GM23248 (cell line): ENCODE data around the gene CFHR5. TPM values are rescaled to one million over a fixed set of nuclear protein-coding genes. Genes with fewer than 3 reads are reported as not detected.

Experiments
- DNase-seq: peaks from one replicate; pipeline ENCODE4 v3.0.0-alpha.2; 2015
- H2AFZ ChIP-seq: fragments of 200-600 bp; sonication (generic); 2 replicates; pipeline ENCODE4 v1.6.1; 2016; ENCODE audit warnings: antibody characterized with exemption
- H3F3A ChIP-seq: fragments of 200-600 bp; sonication (generic); 2 replicates; pipeline ENCODE4 v1.6.1; 2016; ENCODE audit warnings: mild to moderate bottlenecking, antibody characterized with exemption, mixed run types; ENCODE audit not compliant: insufficient read depth
- H3K27ac ChIP-seq: fragments of 200-600 bp; sonication (generic); 2 replicates; pipeline ENCODE4 v1.5.1; 2016; ENCODE audit warnings: mild to moderate bottlenecking
- H3K27me3 ChIP-seq: fragments of 200-600 bp; sonication (generic); replicated peaks from 2 replicates; pipeline ENCODE4 v1.6.1; 2016; ENCODE audit warnings: mild to moderate bottlenecking; ENCODE audit not compliant: insufficient read depth
- H3K36me3 ChIP-seq: fragments of 200-600 bp; sonication (generic); 2 replicates; pipeline ENCODE4 v1.6.1; 2016; ENCODE audit warnings: low read depth, mild to moderate bottlenecking
- H3K4me1 ChIP-seq: fragments of 200-600 bp; sonication (generic); 2 replicates; pipeline ENCODE4 v1.6.1; 2016; ENCODE audit warnings: mild to moderate bottlenecking; ENCODE audit not compliant: insufficient read depth
- H3K4me2 ChIP-seq: fragments of 200-600 bp; sonication (generic); one replicate; pipeline ENCODE4 v1.6.1; 2016; ENCODE audit warnings: mild to moderate bottlenecking; ENCODE audit not compliant: unreplicated experiment
- H3K4me3 ChIP-seq: fragments of 200-600 bp; sonication (generic); 2 replicates; pipeline ENCODE4 v1.5.1; 2016; ENCODE audit warnings: mild to moderate bottlenecking
- H3K79me2 ChIP-seq: fragments of 200-600 bp; sonication (generic); 2 replicates; pipeline ENCODE4 v1.6.1; 2016; ENCODE audit warnings: mild to moderate bottlenecking; ENCODE audit not compliant: insufficient read depth
- H3K9ac ChIP-seq: fragments of 200-600 bp; sonication (generic); 2 replicates; pipeline ENCODE4 v1.6.1; 2016; ENCODE audit warnings: mild to moderate bottlenecking
- H3K9me2 ChIP-seq: fragments of 200-600 bp; sonication (generic); 2 replicates; pipeline ENCODE4 v1.6.1; 2016; ENCODE audit warnings: mixed run types, mild to moderate bottlenecking, moderate library complexity; ENCODE audit not compliant: insufficient read depth
- H3K9me3 ChIP-seq: fragments of 200-600 bp; sonication (generic); one replicate; pipeline ENCODE4 v1.6.1; 2017; ENCODE audit warnings: low read depth
- H4K20me1 ChIP-seq: fragments of 200-600 bp; sonication (generic); 2 replicates; pipeline ENCODE4 v1.6.0; 2016; ENCODE audit not compliant: insufficient read depth
- EZH2 ChIP-seq: fragments of 200-600 bp; sonication (generic); IDR thresholded peaks from 2 replicates; pipeline ENCODE4 v1.6.1; 2018; ENCODE audit warnings: antibody characterized with exemption, mild to moderate bottlenecking; ENCODE audit not compliant: insufficient read depth, poor library complexity, severe bottlenecking
- EZH2phosphoT487 ChIP-seq: fragments of 200-600 bp; sonication (generic); IDR thresholded peaks from 2 replicates; pipeline ENCODE4 v1.6.1; 2018; ENCODE audit warnings: antibody characterized with exemption, moderate library complexity, mild to moderate bottlenecking, low read depth; ENCODE audit not compliant: insufficient read depth
- whole genome bisulfite sequencing, 2 experiments: methylation state at CpG; one replicate each; pipeline ENCODE4 v1.1.6; 2015 to 2017; ENCODE audit warnings: low lambda C conversion rate in 2 of 2, low coverage in 1 of 2; ENCODE audit errors: missing lambda C conversion rate in 2 of 2; 5-methylcytosine and 5-hydroxymethylcytosine counted together
- in situ Hi-C: fragments of 300-500 bp; cut with MboI; formaldehyde crosslinking; loops from 2 replicates; pipeline ENCODE4 v1.15.0; 2020
- polyA plus RNA-seq: library from polyadenylated mRNA; unstranded; fragments of >200 nt; fragmentation: Nextera tagmentation; extraction: Ambion mirVana; gene quantifications from 2 replicates; pipeline ENCODE4 v1.2.1, GENCODE V29; 2016
- total RNA-seq: library from RNA; depleted of rRNA; stranded (reverse); fragments of >200 nt; shearing (Covaris generic); gene quantifications from 2 replicates; pipeline ENCODE4 v1.2.3, GENCODE V29; 2014

CFHR5 gene
- total and polyA plus RNA-seq, 2 experiments from 2014 or later: not detected

GRCh38 chr1:196993916-196994315 lies 16.6 kb downstream of the CFHR5 start:
- H3K79me2 ChIP-seq: no peaks in the 10 kb centered on the region
- no peak for DNase-seq
- no peaks in the 10 kb centered on the region for H3K9me3 ChIP-seq
- no peak overlapping the region for H3K4me3 ChIP-seq
- no peaks in the 10 kb centered on the region for H3K9me2 ChIP-seq
- no peak overlapping the region for H3K9ac ChIP-seq
- no peaks in the 10 kb centered on the region for H3K27me3 ChIP-seq
- no peaks in the 10 kb centered on the region for H3K36me3 ChIP-seq
- H3K4me2 ChIP-seq: no peak overlapping the region
- no peak overlapping the region for H3K27ac ChIP-seq
- H3K4me1 ChIP-seq: peaks cover 12% of the 10 kb centered on the region
- H4K20me1 ChIP-seq: no peaks in the 10 kb centered on the region
- WGBS, 2 experiments: 19 to 33% methylated on average over 2 of the region's 2 CpGs
- in situ Hi-C loops: no loop called here
- TF ChIP-seq EZH2 (no peak), EZH2phosphoT487 (no peak)
- H2AFZ ChIP-seq: no peak overlapping the region
- H3F3A ChIP-seq: no peaks in the 10 kb centered on the region

GRCh38 chr1:196997423-196997822 lies 20.1 kb downstream of the CFHR5 start:
- 3 to 13% methylated on average over 1 of the region's 1 CpG for WGBS, 2 experiments

GRCh38 chr1:197001828-197002227 lies 24.5 kb downstream of the CFHR5 start:
- TF ChIP-seq EZH2phosphoT487: no peak
- TF ChIP-seq EZH2: no peak
- no peaks in the 10 kb centered on the region for H3K27me3 ChIP-seq
- DNase-seq: no peak
- no peak overlapping the region for H3K9ac ChIP-seq
- no peaks in the 10 kb centered on the region for H3K79me2 ChIP-seq
- H3K9me2 ChIP-seq: no peaks in the 10 kb centered on the region
- peaks cover 11% of the 10 kb centered on the region for H3K4me1 ChIP-seq
- 25 to 29% methylated on average over 2 of the region's 2 CpGs for WGBS, 2 experiments
- no peaks in the 10 kb centered on the region for H3F3A ChIP-seq
- no peaks in the 10 kb centered on the region for H4K20me1 ChIP-seq
- no peaks in the 10 kb centered on the region for H3K36me3 ChIP-seq
- H2AFZ ChIP-seq: no peak overlapping the region
- H3K27ac ChIP-seq: no peak overlapping the region
- no peaks in the 10 kb centered on the region for H3K9me3 ChIP-seq
- in situ Hi-C loops: no loop called here
- H3K4me3 ChIP-seq: no peak overlapping the region
- H3K4me2 ChIP-seq: no peak overlapping the region

More at GRCh38 chr1:196997423-196997822, 20.1 kb downstream of the CFHR5 start:
- Histone ChIP-seq H3K36me3 (no peaks in the 10 kb centered on the region), H3K9me3 (no peaks in the 10 kb centered on the region), H3K9ac (no peak overlapping the region), H3K4me2 (peak overlapping the region; percentile 54), H2AFZ (no peak overlapping the region; the same call in 1 of the 2 replicates), H3F3A (no peaks in the 10 kb centered on the region), H3K79me2 (no peaks in the 10 kb centered on the region), H3K9me2 (no peaks in the 10 kb centered on the region), H3K4me1 (peaks cover 12% of the 10 kb centered on the region), H3K27ac (no peak overlapping the region), H4K20me1 (no peaks in the 10 kb centered on the region), H3K4me3 (0 out of 2 replicates have a peak overlapping the region, but pooled peaks have one; percentile 9), H3K27me3 (no peaks in the 10 kb centered on the region)
- in situ Hi-C loops: no loop called here
- peak; percentile 91 for DNase-seq
- TF ChIP-seq EZH2: no peak
- no peak for TF ChIP-seq EZH2phosphoT487

DNA sequence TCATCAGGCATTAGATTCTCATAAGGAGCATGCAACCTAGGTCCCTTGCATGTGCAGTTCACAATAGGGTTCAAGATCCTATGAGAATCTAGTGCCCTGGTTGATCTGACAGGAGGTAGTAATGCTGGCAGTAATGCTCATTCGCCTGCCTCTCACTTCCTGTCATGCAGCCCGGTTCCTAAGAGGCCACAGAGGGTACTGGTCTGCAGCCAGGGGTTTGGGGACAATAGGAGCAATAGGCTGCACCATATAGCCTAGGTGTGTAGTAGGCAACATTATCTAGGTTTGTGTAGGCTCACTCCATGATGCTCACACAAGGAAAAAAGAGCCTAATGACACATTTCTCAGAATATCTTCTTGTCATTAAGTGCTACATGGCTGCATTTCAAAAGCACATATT lies 25.8 kb downstream of the CFHR5 start:
- TF ChIP-seq EZH2phosphoT487 (no peak), EZH2 (no peak)
- H2AFZ ChIP-seq: no peak overlapping the region
- no peaks in the 10 kb centered on the region for H3K27me3 ChIP-seq
- no peaks in the 10 kb centered on the region for H3K9me2 ChIP-seq
- no peaks in the 10 kb centered on the region for H3K79me2 ChIP-seq
- H3K9me3 ChIP-seq: no peaks in the 10 kb centered on the region
- no peak for DNase-seq
- 27 to 41% methylated on average over 2 of the region's 2 CpGs for WGBS, 2 experiments
- H3K4me3 ChIP-seq: no peak overlapping the region
- no peaks in the 10 kb centered on the region for H3F3A ChIP-seq
- H3K36me3 ChIP-seq: no peaks in the 10 kb centered on the region
- no peak overlapping the region for H3K9ac ChIP-seq
- no peaks in the 10 kb centered on the region for H3K4me1 ChIP-seq
- no peak overlapping the region for H3K27ac ChIP-seq
- in situ Hi-C loops: no loop called here
- H3K4me2 ChIP-seq: no peak overlapping the region
- no peaks in the 10 kb centered on the region for H4K20me1 ChIP-seq

DNA sequence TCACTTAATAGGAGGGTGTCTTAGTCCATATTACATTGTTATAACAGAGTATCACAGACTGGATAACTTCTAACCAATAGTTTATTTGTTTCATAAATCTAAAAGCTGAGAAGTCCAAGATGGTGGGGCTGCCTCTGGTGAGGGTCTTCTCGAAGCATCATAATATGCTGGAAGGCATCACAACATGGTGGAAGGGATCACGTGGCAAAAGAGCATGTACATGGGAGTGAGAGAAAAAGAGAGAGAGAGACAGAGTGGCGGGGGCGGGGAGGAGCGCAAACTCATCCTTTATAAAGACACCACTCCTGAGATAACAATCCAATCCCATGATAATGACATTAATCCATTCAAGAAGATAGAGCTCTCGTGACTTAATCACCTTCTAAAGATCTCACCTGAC lies 31.5 kb downstream of the CFHR5 start:
- Histone ChIP-seq H3K36me3 (no peaks in the 10 kb centered on the region), H3K27me3 (no peaks in the 10 kb centered on the region), H3K9me3 (no peaks in the 10 kb centered on the region), H2AFZ (no peak overlapping the region), H3K4me3 (no peak overlapping the region), H3K9ac (no peak overlapping the region), H4K20me1 (no peaks in the 10 kb centered on the region), H3K27ac (no peak overlapping the region), H3K4me1 (no peaks in the 10 kb centered on the region), H3K9me2 (no peaks in the 10 kb centered on the region), H3K79me2 (no peaks in the 10 kb centered on the region), H3F3A (no peaks in the 10 kb centered on the region), H3K4me2 (no peak overlapping the region)
- in situ Hi-C loops: no loop called here
- 63 to 66% methylated on average over 6 of the region's 6 CpGs for WGBS, 2 experiments
- no peak for TF ChIP-seq EZH2phosphoT487
- no peak for TF ChIP-seq EZH2
- no peak for DNase-seq
